Cardiac atrium fibroblast (primary cell): ENCODE results near the gene SRD5A2. TPM values are rescaled to one million over a fixed set of nuclear protein-coding genes. Genes with fewer than 3 reads are reported as not detected.

Source experiments
- total RNA-seq: library from RNA; depleted of rRNA; stranded (reverse); fragments of >200 nt; gene quantifications from 2 replicates; pipeline ENCODE4 v1.2.3, GENCODE V29; 2015

Gene SRD5A2, protein sequence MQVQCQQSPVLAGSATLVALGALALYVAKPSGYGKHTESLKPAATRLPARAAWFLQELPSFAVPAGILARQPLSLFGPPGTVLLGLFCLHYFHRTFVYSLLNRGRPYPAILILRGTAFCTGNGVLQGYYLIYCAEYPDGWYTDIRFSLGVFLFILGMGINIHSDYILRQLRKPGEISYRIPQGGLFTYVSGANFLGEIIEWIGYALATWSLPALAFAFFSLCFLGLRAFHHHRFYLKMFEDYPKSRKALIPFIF
- total RNA-seq, result not detected in 2 replicates

DNA sequence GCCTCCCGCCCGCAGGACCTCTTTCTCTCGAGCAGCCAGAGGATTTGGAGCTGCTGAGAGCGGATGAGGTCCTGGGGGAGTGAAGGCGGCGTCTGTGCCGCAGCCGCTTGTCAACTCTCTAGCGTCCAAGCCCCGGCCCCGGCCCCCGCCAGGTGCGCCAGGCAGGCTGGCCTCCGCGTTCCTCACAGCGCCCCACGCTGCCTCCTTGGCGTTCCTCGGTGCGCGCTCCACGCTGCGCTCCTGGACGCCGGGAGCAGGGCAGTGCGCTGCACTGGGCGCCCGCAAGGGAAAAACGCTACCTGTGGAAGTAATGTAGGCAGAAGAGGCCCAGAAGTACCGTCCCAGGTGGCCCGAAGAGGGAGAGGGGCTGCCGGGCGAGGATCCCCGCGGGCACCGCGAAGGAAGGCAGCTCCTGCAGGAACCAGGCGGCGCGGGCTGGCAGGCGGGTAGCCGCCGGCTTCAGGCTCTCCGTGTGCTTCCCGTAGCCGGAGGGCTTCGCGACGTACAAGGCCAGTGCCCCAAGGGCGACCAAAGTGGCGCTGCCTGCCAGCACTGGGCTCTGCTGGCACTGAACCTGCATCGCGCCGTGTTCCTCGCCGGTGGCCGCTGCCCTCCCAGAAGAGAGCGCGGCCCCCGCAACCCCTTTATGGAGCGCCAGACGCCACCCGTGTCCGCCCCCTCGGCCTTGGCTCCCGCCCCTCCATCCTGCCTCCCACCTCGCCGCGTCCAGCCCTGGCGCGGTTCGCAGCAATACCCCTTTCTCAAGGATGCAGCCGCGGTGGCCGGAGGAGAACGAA, at the start of gene SRD5A2:
SRD5A2 (minus strand) TSS at position 618 of the 797 bp plus-strand sequence; CDS start at position 580, 38 bp downstream.

Other genes with a start within 250 kb of the SRD5A2 start
- gene XDH, start 166.2 kb downstream of the SRD5A2 start, total RNA-seq, result not detected in 2 replicates